ENCODE results near the gene PSMB3. TPM values are rescaled to one million over a fixed set of nuclear protein-coding genes. Genes with fewer than 3 reads are reported as not detected.

Gene PSMB3
- total and polyA plus RNA-seq, 9 of the 15 experiments (the other 6 are each of a cell fraction or from before 2014, with no cell fraction given), result 460 to 2,775 (median 574) TPM

- TF ChIP-seq, protein P1, sequence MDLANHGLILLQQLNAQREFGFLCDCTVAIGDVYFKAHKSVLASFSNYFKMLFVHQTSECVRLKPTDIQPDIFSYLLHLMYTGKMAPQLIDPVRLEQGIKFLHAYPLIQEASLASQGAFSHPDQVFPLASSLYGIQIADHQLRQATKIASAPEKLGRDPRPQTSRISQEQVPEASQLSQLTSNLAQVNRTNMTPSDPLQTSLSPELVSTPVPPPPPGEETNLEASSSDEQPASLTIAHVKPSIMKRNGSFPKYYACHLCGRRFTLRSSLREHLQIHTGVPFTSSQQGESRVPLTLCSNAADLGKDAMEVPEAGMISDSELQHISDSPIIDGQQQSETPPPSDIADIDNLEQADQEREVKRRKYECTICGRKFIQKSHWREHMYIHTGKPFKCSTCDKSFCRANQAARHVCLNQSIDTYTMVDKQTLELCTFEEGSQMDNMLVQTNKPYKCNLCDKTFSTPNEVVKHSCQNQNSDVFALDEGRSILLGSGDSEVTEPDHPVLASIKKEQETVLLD (IDR thresholded peaks at IDR 0.05), result peak; percentile 63
- TF ChIP-seq MYC (IDR thresholded peaks at IDR 0.05; ENCODE audit: low read depth, low read length) (peak; percentile 36; the same call in 1 of the 2 replicates), MYC (CRISPR knock-in tag; IDR thresholded peaks at IDR 0.05; ENCODE audit: borderline replicate concordance, low read depth) (no peak), EWSR1 (IDR thresholded peaks at IDR 0.05; ENCODE audit: borderline replicate concordance, low read depth, partially characterized antibody) (no peak), CCNT2 (IDR thresholded peaks at IDR 0.05; ENCODE audit: borderline replicate concordance, extremely low read depth, insufficient read length, low read depth, low read length) (peak; percentile 54), GABPA (tag; conservative IDR thresholded peaks at IDR 0.05; ENCODE audit: low read depth) (no peak), HCFC1 (IDR thresholded peaks at IDR 0.05; ENCODE audit: low read depth, low read length) (no peak), ZNF316 (IDR thresholded peaks at IDR 0.05) (no peak), GATAD2A (IDR thresholded peaks at IDR 0.05) (0 out of 2 replicates have a peak, but pooled peaks have one; percentile 68), NKRF (IDR thresholded peaks at IDR 0.05; ENCODE audit: borderline replicate concordance) (peak; percentile 41; the same call in 1 of the 2 replicates), ZNF766 (CRISPR knock-in tag; conservative IDR thresholded peaks at IDR 0.05) (no peak), NCOA1 (IDR thresholded peaks at IDR 0.05; ENCODE audit: low read depth) (no peak), CBFA2T2 (conservative IDR thresholded peaks at IDR 0.05) (no peak), FOXP1 (CRISPR knock-in tag; IDR thresholded peaks at IDR 0.05) (no peak), SAFB (IDR thresholded peaks at IDR 0.05; ENCODE audit: borderline replicate concordance, low read depth, low read length) (peak; percentile 75; the same call in 1 of the 2 replicates), OTX1 (CRISPR knock-in tag; IDR thresholded peaks at IDR 0.05) (peak; percentile 31; the same call in 1 of the 2 replicates), FOXP4 (CRISPR knock-in tag; IDR thresholded peaks at IDR 0.05; ENCODE audit: borderline replicate concordance) (no peak), SRSF7 (optimal IDR thresholded peaks at IDR 0.05; ENCODE audit: low read depth, low read length) (no peak), HNRNPL (IDR thresholded peaks at IDR 0.05; ENCODE audit: low read depth, low read length) (no peak), FOXJ2 (tag; IDR thresholded peaks at IDR 0.05) (no peak)
- TF ChIP-seq, protein P2, sequence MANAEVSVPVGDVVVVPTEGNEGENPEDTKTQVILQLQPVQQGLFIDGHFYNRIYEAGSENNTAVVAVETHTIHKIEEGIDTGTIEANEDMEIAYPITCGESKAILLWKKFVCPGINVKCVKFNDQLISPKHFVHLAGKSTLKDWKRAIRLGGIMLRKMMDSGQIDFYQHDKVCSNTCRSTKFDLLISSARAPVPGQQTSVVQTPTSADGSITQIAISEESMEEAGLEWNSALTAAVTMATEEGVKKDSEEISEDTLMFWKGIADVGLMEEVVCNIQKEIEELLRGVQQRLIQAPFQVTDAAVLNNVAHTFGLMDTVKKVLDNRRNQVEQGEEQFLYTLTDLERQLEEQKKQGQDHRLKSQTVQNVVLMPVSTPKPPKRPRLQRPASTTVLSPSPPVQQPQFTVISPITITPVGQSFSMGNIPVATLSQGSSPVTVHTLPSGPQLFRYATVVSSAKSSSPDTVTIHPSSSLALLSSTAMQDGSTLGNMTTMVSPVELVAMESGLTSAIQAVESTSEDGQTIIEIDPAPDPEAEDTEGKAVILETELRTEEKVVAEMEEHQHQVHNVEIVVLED (CRISPR knock-in tag; IDR thresholded peaks at IDR 0.05), result no peak
Measured at GRCh38 chr17:38747463-38748148, 4.9 kb upstream of the PSMB3 start (continued).

Data from K562 (cell line).